VCaP (cell line): Measurements from ENCODE around the gene CFAP77.

Experiments used
- H3K27ac ChIP-seq: fragments of 450-650 bp; 2 replicates; pipeline ENCODE4 v1.5.1; 2017
- TF ChIP-seq, protein P1 (sequence below): fragments of 450-650 bp; conservative IDR thresholded peaks from 2 replicates; pipeline ENCODE4 v1.5.1; 2017; ENCODE audit warnings: mild to moderate bottlenecking, moderate library complexity

Gene CFAP77

DNA sequence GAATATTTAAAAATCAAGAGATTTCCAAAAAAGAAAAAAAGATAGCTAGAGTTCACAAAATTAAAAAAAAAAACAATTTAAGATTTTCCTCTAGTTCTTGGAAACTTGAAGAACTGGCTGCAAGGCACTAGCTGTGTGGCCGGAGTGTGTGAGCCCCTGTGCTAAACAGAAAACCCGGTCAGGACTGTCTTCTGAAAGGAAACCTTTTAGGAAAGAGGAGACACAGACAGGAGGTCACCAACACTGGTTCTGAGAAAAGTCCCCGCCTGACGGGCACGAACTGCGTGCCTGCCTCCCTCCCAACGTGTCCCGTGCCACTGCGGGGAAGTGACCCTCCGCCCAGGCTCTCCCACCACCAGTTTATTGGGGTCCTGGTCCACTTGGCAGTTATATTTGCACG is 18.6 kb upstream of the CFAP77 start:
- TF ChIP-seq, protein P1, sequence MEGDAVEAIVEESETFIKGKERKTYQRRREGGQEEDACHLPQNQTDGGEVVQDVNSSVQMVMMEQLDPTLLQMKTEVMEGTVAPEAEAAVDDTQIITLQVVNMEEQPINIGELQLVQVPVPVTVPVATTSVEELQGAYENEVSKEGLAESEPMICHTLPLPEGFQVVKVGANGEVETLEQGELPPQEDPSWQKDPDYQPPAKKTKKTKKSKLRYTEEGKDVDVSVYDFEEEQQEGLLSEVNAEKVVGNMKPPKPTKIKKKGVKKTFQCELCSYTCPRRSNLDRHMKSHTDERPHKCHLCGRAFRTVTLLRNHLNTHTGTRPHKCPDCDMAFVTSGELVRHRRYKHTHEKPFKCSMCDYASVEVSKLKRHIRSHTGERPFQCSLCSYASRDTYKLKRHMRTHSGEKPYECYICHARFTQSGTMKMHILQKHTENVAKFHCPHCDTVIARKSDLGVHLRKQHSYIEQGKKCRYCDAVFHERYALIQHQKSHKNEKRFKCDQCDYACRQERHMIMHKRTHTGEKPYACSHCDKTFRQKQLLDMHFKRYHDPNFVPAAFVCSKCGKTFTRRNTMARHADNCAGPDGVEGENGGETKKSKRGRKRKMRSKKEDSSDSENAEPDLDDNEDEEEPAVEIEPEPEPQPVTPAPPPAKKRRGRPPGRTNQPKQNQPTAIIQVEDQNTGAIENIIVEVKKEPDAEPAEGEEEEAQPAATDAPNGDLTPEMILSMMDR = no peak
- H3K27ac ChIP-seq = peak overlapping the region; percentile 61

DNA sequence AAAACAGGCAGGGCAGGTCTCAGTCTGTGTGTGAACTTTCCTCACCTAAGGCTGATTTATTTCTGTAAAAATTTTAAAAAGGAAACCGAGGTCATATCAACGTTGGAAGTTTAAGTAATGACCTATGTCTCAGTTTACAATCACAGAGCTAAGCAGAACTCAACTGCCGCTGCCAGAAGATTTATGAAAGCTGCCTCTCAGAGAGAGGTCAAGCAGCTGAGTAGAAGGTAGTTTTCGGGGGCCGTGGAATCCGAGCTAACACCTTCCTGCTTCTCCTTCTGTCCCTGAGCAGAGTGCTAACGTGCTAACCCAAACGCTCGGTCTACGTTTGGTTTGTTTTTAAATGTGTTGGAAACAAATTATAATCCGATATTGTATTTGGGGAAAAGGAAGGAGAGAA is 14.5 kb upstream of the CFAP77 start:
- H3K27ac ChIP-seq = no peak overlapping the region
- TF ChIP-seq, protein P1 = no peak

DNA sequence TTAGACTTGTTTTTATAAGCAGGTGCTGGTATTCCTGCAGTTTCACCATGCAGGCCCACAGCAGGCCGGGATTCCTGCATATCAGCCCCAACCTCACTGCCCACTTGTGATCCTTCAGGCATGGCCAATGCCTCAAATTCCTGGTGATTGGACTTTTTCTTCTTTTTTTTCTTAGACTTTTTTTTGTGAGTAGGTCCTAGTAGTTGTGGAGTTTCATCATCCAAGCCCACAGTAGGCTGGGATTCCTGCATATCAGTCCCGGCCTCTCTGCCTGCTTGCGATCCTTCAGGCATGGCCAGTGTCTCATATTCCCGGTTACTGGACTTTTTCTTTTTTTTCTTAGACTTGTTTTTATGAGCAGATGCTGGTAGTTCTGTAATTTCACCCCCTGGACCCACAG is 8.2 kb upstream of the CFAP77 start:
- TF ChIP-seq, protein P1 = no peak
- H3K27ac ChIP-seq = no peak overlapping the region

DNA sequence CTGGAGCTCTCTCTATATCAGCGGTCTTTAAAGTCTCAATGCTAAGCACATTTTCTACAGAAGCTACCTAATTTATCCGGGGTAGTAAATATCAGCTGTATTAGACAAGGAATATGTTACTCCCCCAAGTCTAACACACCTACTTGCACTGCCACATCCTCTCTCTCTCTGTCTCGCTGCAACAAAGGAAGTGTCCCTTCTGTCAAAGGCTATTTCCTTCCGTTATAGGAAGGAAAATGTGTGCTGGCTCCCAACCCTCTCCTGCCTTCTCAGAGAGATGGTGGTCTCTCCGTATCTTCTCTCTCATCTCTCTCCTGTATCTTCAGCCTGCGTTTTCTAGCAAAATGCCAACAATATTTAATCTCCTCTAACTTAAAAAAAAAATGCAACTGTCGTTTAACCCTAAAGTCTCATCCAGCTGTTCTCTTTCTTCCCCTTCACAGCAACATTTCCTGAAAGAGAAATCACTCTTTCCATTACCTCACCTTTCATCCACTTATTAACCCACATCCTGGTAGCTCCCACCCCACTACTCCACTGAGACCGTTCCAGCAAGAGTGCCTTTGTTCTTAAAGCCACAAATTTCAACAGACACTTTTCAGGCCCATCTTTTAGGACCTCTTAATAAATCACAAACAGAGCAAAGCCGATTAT is 5.7 kb upstream of the CFAP77 start:
- TF ChIP-seq, protein P1 = no peak

DNA sequence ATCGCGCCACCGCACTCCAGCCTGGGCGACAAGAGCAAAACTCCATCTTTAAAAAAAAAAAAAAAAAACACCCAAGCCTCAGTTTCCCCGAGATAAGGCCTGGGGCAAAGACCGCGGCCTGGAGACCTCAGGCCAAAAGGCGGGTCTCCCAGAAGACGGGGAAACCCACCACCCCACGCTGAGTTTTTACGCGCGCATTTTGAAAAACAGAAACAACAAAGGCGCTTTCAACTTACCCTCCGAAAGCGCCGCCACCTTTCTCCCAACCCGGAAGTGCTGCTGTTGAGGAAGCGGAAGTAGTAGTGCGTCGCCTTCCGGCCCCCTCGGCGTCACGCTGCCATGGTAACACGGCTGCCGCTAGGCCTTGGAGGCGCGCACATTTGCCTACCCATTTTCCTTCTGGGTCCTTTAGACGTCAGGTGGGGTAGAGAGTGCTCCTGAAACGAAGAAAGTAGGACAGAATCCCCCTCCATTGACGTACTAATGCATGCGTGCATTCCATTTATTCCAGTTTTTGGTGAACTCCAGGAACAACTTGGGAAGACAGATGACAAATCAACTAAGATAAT is 3.4 kb upstream of the CFAP77 start, which contains the start of gene TTF1:
Gene TTF1, minus strand, starts transcription at position 287 of the 569 bp plus-strand sequence. CDS start 4,019 bp downstream, outside the sequence.
- TF ChIP-seq, protein P1 = no peak
- peak within 1 kb of the TSS; percentile 87 for H3K27ac ChIP-seq

More for the DNA sequence above, 5.7 kb upstream of the CFAP77 start:
- H3K27ac ChIP-seq = no peak overlapping the region

DNA sequence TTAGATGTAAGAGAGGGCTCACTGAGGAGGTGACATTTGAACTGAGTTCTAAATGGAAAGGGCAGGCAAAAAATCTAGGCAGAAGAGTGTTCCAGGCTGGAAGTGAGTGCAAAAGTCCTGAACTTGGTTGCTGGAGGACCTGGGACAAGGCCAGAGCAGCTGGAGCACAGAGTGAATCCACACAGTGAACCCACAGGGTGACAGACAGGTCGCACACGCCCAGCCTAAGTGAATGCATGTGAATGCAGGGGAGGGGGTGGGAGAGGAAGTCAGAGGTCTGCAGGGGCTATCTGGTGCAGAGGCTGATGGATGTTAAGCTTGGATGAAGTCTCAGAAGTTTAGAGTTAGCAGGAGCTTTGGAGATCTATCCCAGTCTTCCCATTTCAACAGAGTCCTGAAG is 2.8 kb upstream of the CFAP77 start:
- TF ChIP-seq, protein P1 = no peak
- H3K27ac ChIP-seq = peak overlapping the region; percentile 87

DNA sequence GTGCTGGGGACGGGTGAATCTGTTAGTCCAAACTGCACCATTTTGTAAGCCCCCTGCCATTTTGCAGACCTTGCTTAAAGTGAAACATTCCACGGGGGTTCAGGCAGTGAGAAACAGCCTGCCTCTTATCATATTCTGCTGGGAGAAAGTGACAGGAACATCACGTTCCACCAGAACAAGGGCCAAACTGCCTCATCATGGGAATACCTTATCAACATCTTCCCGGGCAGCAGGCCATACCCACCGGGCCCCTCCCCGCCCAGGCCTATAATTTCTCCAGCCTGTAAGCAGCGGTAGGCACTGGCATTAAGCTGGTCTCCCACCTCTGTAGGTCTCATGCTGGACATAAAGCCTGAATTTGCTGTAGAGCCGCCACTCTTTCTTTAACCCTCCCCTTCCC is 1.5 kb upstream of the CFAP77 start:
- H3K27ac ChIP-seq = peak overlapping the region; percentile 87
- TF ChIP-seq, protein P1 = no peak
